Hepatocyte (in vitro differentiated cells): ENCODE measurements around the gene STK10. TPM values are rescaled to one million over a fixed set of nuclear protein-coding genes. Genes with fewer than 3 reads are reported as not detected.

Source experiments
- DNase-seq: peaks from one replicate; pipeline ENCODE4 v3.0.0-alpha.2; 2016; ENCODE audit warnings: low spot score
- H2AFZ ChIP-seq: fragments of 200-600 bp; sonication (generic); 2 replicates; pipeline ENCODE4 v1.6.0; 2016; ENCODE audit warnings: antibody characterized with exemption, mild to moderate bottlenecking
- H3K27ac ChIP-seq: fragments of 200-600 bp; sonication (generic); 2 replicates; pipeline ENCODE4 v1.5.1; 2016; ENCODE audit warnings: mild to moderate bottlenecking
- H3K27me3 ChIP-seq: fragments of 200-600 bp; sonication (generic); 2 replicates; pipeline ENCODE4 v1.6.1; 2016
- H3K36me3 ChIP-seq: fragments of 200-600 bp; sonication (generic); replicated peaks from 2 replicates; pipeline ENCODE4 v1.5.1; 2016; ENCODE audit warnings: low read depth; ENCODE audit not compliant: insufficient read depth
- H3K4me1 ChIP-seq: fragments of 200-600 bp; sonication (generic); 2 replicates; pipeline ENCODE4 v1.5.1; 2016; ENCODE audit warnings: mild to moderate bottlenecking, moderate library complexity; ENCODE audit not compliant: insufficient read depth
- H3K4me2 ChIP-seq: fragments of 200-600 bp; sonication (generic); 2 replicates; pipeline ENCODE4 v1.6.0; 2016
- H3K4me3 ChIP-seq: fragments of 200-600 bp; sonication (generic); 2 replicates; pipeline ENCODE4 v1.5.1; 2016; ENCODE audit warnings: mild to moderate bottlenecking
- H3K79me2 ChIP-seq: fragments of 200-600 bp; sonication (generic); 2 replicates; pipeline ENCODE4 v1.6.0; 2017; ENCODE audit warnings: mild to moderate bottlenecking
- H3K9me2 ChIP-seq: fragments of 200-600 bp; sonication (generic); replicated peaks from 2 replicates; pipeline ENCODE4 v1.6.0; 2017; ENCODE audit warnings: mild to moderate bottlenecking; ENCODE audit not compliant: insufficient read depth
- H3K9me3 ChIP-seq: fragments of 200-600 bp; sonication (generic); 2 replicates; pipeline ENCODE4 v1.5.1; 2016; ENCODE audit warnings: low read depth, mild to moderate bottlenecking
- H4K20me1 ChIP-seq: fragments of 200-600 bp; sonication (generic); 2 replicates; pipeline ENCODE4 v1.6.0; 2016; ENCODE audit warnings: mild to moderate bottlenecking; ENCODE audit not compliant: insufficient read depth, poor library complexity, severe bottlenecking
- CTCF ChIP-seq: fragments of 200-600 bp; sonication (generic); IDR thresholded peaks from 2 replicates; pipeline ENCODE4 v1.5.1; 2016; ENCODE audit warnings: antibody characterized with exemption, mild to moderate bottlenecking; ENCODE audit not compliant: poor library complexity
- EZH2 ChIP-seq: fragments of 200-600 bp; sonication (generic); IDR thresholded peaks from 2 replicates; pipeline ENCODE4 v1.6.1; 2016; ENCODE audit warnings: antibody characterized with exemption, mild to moderate bottlenecking, borderline replicate concordance
- EZH2phosphoT487 ChIP-seq: fragments of 200-600 bp; sonication (generic); IDR thresholded peaks from one replicate; pipeline ENCODE4 v1.6.1; 2018; ENCODE audit warnings: antibody characterized with exemption, mild to moderate bottlenecking, low read depth, moderate library complexity; ENCODE audit not compliant: unreplicated experiment, severe bottlenecking
- WGBS: methylation state at CpG from one replicate; pipeline ENCODE4 v1.1.6; 2016; ENCODE audit warnings: low lambda C conversion rate; ENCODE audit errors: missing lambda C conversion rate; 5-methylcytosine and 5-hydroxymethylcytosine counted together
- polyA plus RNA-seq: library from polyadenylated mRNA; unstranded; fragments of >200 nt; fragmentation: Nextera tagmentation; extraction: Ambion mirVana; gene quantifications from 2 replicates; pipeline ENCODE4 v1.2.1, GENCODE V29; 2016
- total RNA-seq: library from RNA; depleted of rRNA; stranded (reverse); fragments of >200 nt; gene quantifications from 2 replicates; pipeline ENCODE4 v1.2.3, GENCODE V29; 2014

STK10 gene
- total and polyA plus RNA-seq, 2 experiments from 2014 or later, result 11.3 to 19.3 TPM

- WGBS, result 71% methylated on average over 15 of the region's 15 CpGs
- no peak for DNase-seq
- TF ChIP-seq EZH2 (no peak), CTCF (no peak), EZH2phosphoT487 (no peak)
These were observed 124.4 kb downstream of the STK10 start for GRCh38 chr5:172063463-172064235.

GRCh38 chr5:172059661-172060100 is 128.3 kb downstream of the STK10 start:
- Histone ChIP-seq H3K27me3 (no peaks in the 10 kb centered on the region), H2AFZ (no peak overlapping the region), H4K20me1 (no peaks in the 10 kb centered on the region), H3K4me3 (no peak overlapping the region), H3K4me2 (no peak overlapping the region), H3K4me1 (no peaks in the 10 kb centered on the region), H3K9me3 (no peaks in the 10 kb centered on the region), H3K36me3 (no peaks in the 10 kb centered on the region), H3K9me2 (no peaks in the 10 kb centered on the region), H3K79me2 (no peaks in the 10 kb centered on the region), H3K27ac (no peak overlapping the region)
- no peak for DNase-seq
- TF ChIP-seq EZH2phosphoT487, result no peak
- TF ChIP-seq CTCF, result peak; percentile 57
- no peak for TF ChIP-seq EZH2
- 61% methylated on average over 5 of the region's 5 CpGs for whole genome bisulfite sequencing

More at GRCh38 chr5:172063463-172064235, 124.4 kb downstream of the STK10 start:
- Histone ChIP-seq H4K20me1 (no peaks in the 10 kb centered on the region), H3K4me2 (no peak overlapping the region), H3K4me1 (no peaks in the 10 kb centered on the region), H3K4me3 (no peak overlapping the region), H3K79me2 (no peaks in the 10 kb centered on the region), H3K9me3 (no peaks in the 10 kb centered on the region), H3K9me2 (no peaks in the 10 kb centered on the region), H2AFZ (no peak overlapping the region), H3K27ac (no peak overlapping the region), H3K36me3 (no peaks in the 10 kb centered on the region), H3K27me3 (no peaks in the 10 kb centered on the region)

- no peaks in the 10 kb centered on the region for H3K36me3 ChIP-seq
- no peaks in the 10 kb centered on the region for H3K4me1 ChIP-seq
- H4K20me1 ChIP-seq, result no peaks in the 10 kb centered on the region
- no peak overlapping the region for H3K4me2 ChIP-seq
- H3K27ac ChIP-seq, result no peak overlapping the region
- H3K79me2 ChIP-seq, result no peaks in the 10 kb centered on the region
- H3K9me2 ChIP-seq, result no peaks in the 10 kb centered on the region
- no peak overlapping the region for H2AFZ ChIP-seq
- 93% methylated on average over 6 of the region's 6 CpGs for WGBS
- H3K27me3 ChIP-seq, result no peaks in the 10 kb centered on the region
- no peaks in the 10 kb centered on the region for H3K9me3 ChIP-seq
- no peak overlapping the region for H3K4me3 ChIP-seq
- no peak for DNase-seq
- TF ChIP-seq EZH2 (no peak), EZH2phosphoT487 (no peak), CTCF (no peak)
These were observed 129.9 kb downstream of the STK10 start for GRCh38 chr5:172058088-172058487.
